NT2/D1 (cell line): ENCODE data around the gene FAM241A.

Experiments
- SUZ12 ChIP-seq: IDR thresholded peaks from 2 replicates; pipeline ENCODE4 v1.6.1; 2011; ENCODE audit not compliant: insufficient read length, insufficient read depth; ENCODE audit errors: extremely low read depth
- YY1 ChIP-seq: IDR thresholded peaks from 2 replicates; pipeline ENCODE4 v1.6.1; 2011; ENCODE audit not compliant: insufficient read length, insufficient read depth
- ZNF274 ChIP-seq: IDR thresholded peaks from 2 replicates; pipeline ENCODE4 v1.6.1; 2011; ENCODE audit warnings: mild to moderate bottlenecking, low read depth, low read length

- TF ChIP-seq SUZ12 (no peak), YY1 (no peak), ZNF274 (no peak)
Observed at GRCh38 chr4:112196461-112196860, 51.2 kb downstream of the FAM241A start.
